ENCODE measurements around the gene CASR.

CASR gene

DNA sequence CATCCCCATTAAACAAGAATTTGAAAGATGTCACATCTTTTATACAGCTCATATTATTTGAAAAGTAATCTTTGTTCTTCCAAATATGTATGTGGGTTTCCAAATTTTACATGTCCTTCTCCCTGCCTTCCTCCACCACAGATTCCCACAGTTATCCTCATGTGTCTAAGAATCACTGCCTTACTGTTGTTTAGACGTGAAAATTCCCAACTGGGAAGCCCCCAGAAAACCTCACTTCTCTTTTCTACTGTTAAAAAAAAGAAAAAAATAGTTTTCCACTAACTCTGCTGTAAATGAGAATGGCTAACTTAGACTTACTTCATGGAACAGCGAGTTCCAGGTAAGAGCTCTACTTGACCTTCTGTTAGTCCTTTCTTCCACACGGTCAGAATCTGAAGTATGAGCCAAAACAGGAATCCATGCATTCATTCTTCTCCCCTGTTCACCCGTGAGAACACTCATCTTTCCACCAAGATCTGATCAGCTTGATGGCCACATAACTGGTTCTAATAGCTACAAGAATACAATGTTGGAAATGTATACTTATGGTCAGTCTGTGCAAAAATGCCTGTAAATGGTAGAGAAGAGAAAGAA lies 123.7 kb downstream of the CASR start:
- H2AFZ ChIP-seq, result peak overlapping the region; percentile 38
- no peaks in the 10 kb centered on the region for H3K9me3 ChIP-seq (ENCODE audit: control insufficient read depth, low read length)
- no peaks in the 10 kb centered on the region for H3K36me3 ChIP-seq (ENCODE audit: control insufficient read depth, insufficient read depth, low read length)
- TF ChIP-seq CTCF (IDR thresholded peaks at IDR 0.05), result no peak
- no peak overlapping the region for H3K9ac ChIP-seq
- H3K27me3 ChIP-seq (ENCODE audit: control insufficient read depth, insufficient read depth, low read length), result no peaks in the 10 kb centered on the region
- H3K79me2 ChIP-seq, result no peaks in the 10 kb centered on the region
- H3K4me2 ChIP-seq (ENCODE audit: low read length), result no peak overlapping the region
- H3K27ac ChIP-seq, result no peak overlapping the region
- H3K4me3 ChIP-seq (ENCODE audit: low read depth, low read length), result no peak overlapping the region
- H3K4me1 ChIP-seq, result peaks cover 6% of the 10 kb centered on the region

GRCh38 chr3:122307976-122308375 lies 124.5 kb downstream of the CASR start:
- Histone ChIP-seq H3K27me3 (ENCODE audit: control insufficient read depth, insufficient read depth, low read length) (no peaks in the 10 kb centered on the region), H2AFZ (no peak overlapping the region), H3K4me1 (peaks cover 6% of the 10 kb centered on the region), H3K4me3 (ENCODE audit: low read depth, low read length) (no peak overlapping the region), H3K9me3 (ENCODE audit: control insufficient read depth, low read length) (no peaks in the 10 kb centered on the region), H3K27ac (no peak overlapping the region), H3K4me2 (ENCODE audit: low read length) (no peak overlapping the region), H3K9ac (no peak overlapping the region), H3K36me3 (ENCODE audit: control insufficient read depth, insufficient read depth, low read length) (no peaks in the 10 kb centered on the region), H3K79me2 (no peaks in the 10 kb centered on the region)
- no peak for TF ChIP-seq CTCF (IDR thresholded peaks at IDR 0.05)

DNA sequence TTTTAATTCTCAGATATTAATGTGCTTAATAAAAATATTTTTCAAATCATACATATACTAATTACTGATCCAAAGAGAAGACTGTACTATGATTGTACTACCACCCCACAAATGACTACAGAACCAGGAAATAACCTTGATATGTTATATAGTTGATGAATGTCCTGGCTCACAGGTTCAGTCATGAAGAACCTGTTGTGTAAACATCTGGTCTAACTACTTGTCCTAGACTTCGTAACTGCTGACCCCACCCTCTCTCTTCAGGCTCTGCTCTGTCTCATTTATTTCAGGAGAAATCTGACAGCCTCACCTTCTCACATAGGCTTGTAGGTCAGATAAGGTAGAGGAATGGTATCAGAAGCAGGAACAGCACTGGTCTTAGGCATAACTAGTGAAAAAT lies 126.9 kb downstream of the CASR start:
- H3K9me3 ChIP-seq (ENCODE audit: control insufficient read depth, low read length), result no peaks in the 10 kb centered on the region
- no peaks in the 10 kb centered on the region for H3K79me2 ChIP-seq
- no peak overlapping the region for H3K4me2 ChIP-seq (ENCODE audit: low read length)
- H3K36me3 ChIP-seq (ENCODE audit: control insufficient read depth, insufficient read depth, low read length), result no peaks in the 10 kb centered on the region
- peaks cover 6% of the 10 kb centered on the region for H3K4me1 ChIP-seq
- H3K9ac ChIP-seq, result no peak overlapping the region
- no peak for TF ChIP-seq CTCF (IDR thresholded peaks at IDR 0.05)
- H3K27ac ChIP-seq, result no peak overlapping the region
- H3K4me3 ChIP-seq (ENCODE audit: low read depth, low read length), result no peak overlapping the region
- H3K27me3 ChIP-seq (ENCODE audit: control insufficient read depth, insufficient read depth, low read length), result no peaks in the 10 kb centered on the region
- no peak overlapping the region for H2AFZ ChIP-seq

DNA sequence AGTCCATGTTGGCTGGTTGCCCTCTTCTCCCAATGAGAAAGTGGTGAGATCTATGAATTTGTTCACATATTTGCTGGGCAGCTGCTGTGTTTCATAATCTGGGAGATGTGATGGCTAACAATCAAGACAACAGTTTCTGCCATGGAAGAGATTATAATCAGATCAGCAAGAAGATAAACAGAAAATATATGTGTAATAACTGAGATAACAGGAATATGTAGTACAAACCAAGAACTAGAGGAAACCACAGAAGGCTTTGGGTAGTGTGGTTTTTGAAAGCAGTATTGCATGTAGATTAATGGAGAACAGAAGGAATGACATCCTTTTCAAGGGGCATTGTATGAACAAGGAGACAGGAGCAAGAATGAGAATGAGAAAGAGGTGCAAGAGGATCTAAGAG lies 129.4 kb downstream of the CASR start:
- no peak for TF ChIP-seq CTCF (IDR thresholded peaks at IDR 0.05)
- Histone ChIP-seq H3K9ac (no peak overlapping the region), H3K9me3 (ENCODE audit: control insufficient read depth, low read length) (no peaks in the 10 kb centered on the region), H3K4me2 (ENCODE audit: low read length) (no peak overlapping the region), H3K4me3 (ENCODE audit: low read depth, low read length) (no peak overlapping the region), H3K79me2 (no peaks in the 10 kb centered on the region), H3K4me1 (no peaks in the 10 kb centered on the region), H2AFZ (no peak overlapping the region), H3K27ac (no peak overlapping the region), H3K36me3 (ENCODE audit: control insufficient read depth, insufficient read depth, low read length) (no peaks in the 10 kb centered on the region), H3K27me3 (ENCODE audit: control insufficient read depth, insufficient read depth, low read length) (no peaks in the 10 kb centered on the region)

DNA sequence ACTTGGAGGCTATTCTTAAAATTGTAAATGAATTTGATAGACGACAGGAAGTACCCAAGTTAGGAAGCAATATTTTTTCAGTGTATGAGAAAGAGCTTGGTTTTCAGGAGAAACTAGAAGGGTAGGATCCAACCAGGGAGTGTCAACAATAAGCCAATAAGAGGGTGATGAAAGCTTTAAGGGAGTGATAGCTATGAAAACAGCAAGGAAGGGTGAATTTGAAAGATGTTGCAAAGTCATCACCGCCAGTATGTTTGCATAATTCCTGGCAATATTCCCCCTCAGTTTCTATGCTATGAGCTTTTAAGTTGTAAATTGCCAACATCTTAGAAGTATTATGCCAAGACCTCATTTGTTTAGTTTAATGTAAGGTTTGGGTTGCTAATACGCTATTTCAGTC lies 129.8 kb downstream of the CASR start:
- H3K36me3 ChIP-seq (ENCODE audit: control insufficient read depth, insufficient read depth, low read length), result no peaks in the 10 kb centered on the region
- H3K79me2 ChIP-seq, result no peaks in the 10 kb centered on the region
- H3K9me3 ChIP-seq (ENCODE audit: control insufficient read depth, low read length), result no peaks in the 10 kb centered on the region
- no peak overlapping the region for H3K9ac ChIP-seq
- no peaks in the 10 kb centered on the region for H3K27me3 ChIP-seq (ENCODE audit: control insufficient read depth, insufficient read depth, low read length)
- H3K27ac ChIP-seq, result no peak overlapping the region
- H3K4me2 ChIP-seq (ENCODE audit: low read length), result no peak overlapping the region
- no peaks in the 10 kb centered on the region for H3K4me1 ChIP-seq
- H2AFZ ChIP-seq, result no peak overlapping the region
- no peak overlapping the region for H3K4me3 ChIP-seq (ENCODE audit: low read depth, low read length)
- TF ChIP-seq CTCF (IDR thresholded peaks at IDR 0.05), result no peak
